ENCODE measurements around the gene LRRC30.
A peak's percentile ranks its signal among the peaks of the same experiment; 100 is the strongest.
"Not testable (repeated sequence)": the region's sequence is repeated elsewhere in the genome, so short reads cannot be mapped to it uniquely, and the experiment has no call there.

The LRRC30 gene

GRCh38 chr18:7230626-7231349 lies at the start of gene LRRC30:
Gene LRRC30, plus strand, starts transcription at chr18:7231089. Its CDS starts 50 bp downstream, at chr18:7231139.
- DNase-seq = no peak

- no peak for DNase-seq
These were observed 45.2 kb upstream of the LRRC30 start for GRCh38 chr18:7185701-7186100.

- no peak for DNase-seq
These were observed 40.2 kb upstream of the LRRC30 start for GRCh38 chr18:7190547-7191156.

- no peak for DNase-seq
These were observed 39.2 kb upstream of the LRRC30 start for GRCh38 chr18:7191736-7192135.

GRCh38 chr18:7195266-7195665 lies 35.6 kb upstream of the LRRC30 start:
- no peak for DNase-seq

- DNase-seq = no peak
These were observed 34.5 kb upstream of the LRRC30 start for GRCh38 chr18:7196421-7196820.

- no peak for DNase-seq
These were observed 33.0 kb upstream of the LRRC30 start for GRCh38 chr18:7197854-7198253.

GRCh38 chr18:7198326-7198725 lies 32.6 kb upstream of the LRRC30 start:
- DNase-seq = no peak

GRCh38 chr18:7201096-7201495 lies 29.8 kb upstream of the LRRC30 start:
- DNase-seq = no peak

GRCh38 chr18:7202169-7202568 lies 28.7 kb upstream of the LRRC30 start:
- peak; percentile 60 for DNase-seq

- not testable (repeated sequence) for DNase-seq
These were observed 27.3 kb upstream of the LRRC30 start for GRCh38 chr18:7203601-7204000.

- no peak for DNase-seq
These were observed 25.5 kb upstream of the LRRC30 start for GRCh38 chr18:7205346-7205745.

GRCh38 chr18:7206217-7206616 lies 24.7 kb upstream of the LRRC30 start:
- DNase-seq = no peak

- DNase-seq = no peak
These were observed 23.4 kb upstream of the LRRC30 start for GRCh38 chr18:7207366-7207915.

- DNase-seq = no peak
These were observed 9.3 kb upstream of the LRRC30 start for GRCh38 chr18:7221424-7222155.

- DNase-seq = no peak
These were observed 6.7 kb upstream of the LRRC30 start for GRCh38 chr18:7224198-7224597.

GRCh38 chr18:7232218-7232617 lies 1.3 kb downstream of the LRRC30 start:
- no peak for DNase-seq

GRCh38 chr18:7233134-7233810 lies 2.4 kb downstream of the LRRC30 start:
- DNase-seq = no peak

GRCh38 chr18:7234091-7234490 lies 3.2 kb downstream of the LRRC30 start:
- DNase-seq = no peak

- DNase-seq = no peak
These were observed 4.1 kb downstream of the LRRC30 start for GRCh38 chr18:7234956-7235355.

GRCh38 chr18:7236072-7236471 lies 5.2 kb downstream of the LRRC30 start:
- no peak for DNase-seq

GRCh38 chr18:7236933-7237332 lies 6.0 kb downstream of the LRRC30 start:
- no peak for DNase-seq

- no peak for DNase-seq
These were observed 6.9 kb downstream of the LRRC30 start for GRCh38 chr18:7237673-7238272.
